GM19372 (cell line): ENCODE measurements around the gene MBOAT2.
A peak's percentile ranks its signal among the peaks of the same experiment; 100 is the strongest.

Experiments used
- ATAC-seq: cut with Tn5 transposase; IDR thresholded peaks from one replicate; pipeline ENCODE4 v1.9.1; 2021; ENCODE audit warnings: mild to moderate bottlenecking, low read depth, moderate library complexity; ENCODE audit not compliant: unreplicated experiment

The MBOAT2 gene

DNA sequence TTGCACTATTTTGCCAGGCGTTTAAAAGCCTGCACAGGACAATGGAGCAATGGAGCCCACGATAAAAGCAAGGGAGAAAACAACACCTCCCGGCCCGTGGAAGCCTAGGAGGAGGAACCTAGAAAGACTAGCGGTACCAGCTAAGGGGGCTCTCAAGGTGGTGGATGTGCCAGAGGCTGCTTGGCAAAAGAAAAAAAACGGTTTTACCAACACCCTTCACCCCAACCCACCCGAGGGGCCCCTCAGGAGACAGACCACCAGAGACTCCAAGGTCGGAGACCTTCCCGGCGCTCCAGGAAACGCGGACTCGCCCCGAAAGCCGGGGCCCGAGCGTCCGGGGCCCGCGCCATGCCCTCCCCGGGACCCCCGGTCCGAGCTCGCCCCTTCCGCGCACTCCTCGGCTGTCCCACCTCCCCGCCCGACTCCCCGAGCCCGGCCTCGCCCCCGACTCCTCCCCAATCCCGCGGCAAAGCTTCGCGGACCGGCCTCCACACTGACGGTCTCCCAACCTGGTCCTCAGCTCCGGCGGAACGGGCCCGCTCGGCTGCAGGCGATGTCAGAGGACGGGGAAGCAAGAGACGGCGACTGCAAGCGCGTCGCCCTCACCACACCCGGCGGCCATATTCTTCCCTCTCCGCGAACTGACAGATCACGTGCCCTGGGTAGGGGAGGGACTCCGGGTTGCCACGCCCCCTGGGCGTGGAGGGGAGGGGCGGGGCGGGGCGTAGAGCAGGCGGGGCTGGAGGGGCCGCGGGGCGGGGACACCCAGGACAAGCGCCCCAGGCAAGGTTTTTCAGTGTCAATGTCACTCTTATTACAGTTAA is 166.3 kb downstream of the MBOAT2 start, which contains the start of gene KIDINS220:
TSS of gene KIDINS220 (minus strand) at position 643 of the 824 bp plus-strand sequence. CDS start 10,520 bp downstream, outside the sequence.
- ATAC-seq = peak; percentile 85

DNA sequence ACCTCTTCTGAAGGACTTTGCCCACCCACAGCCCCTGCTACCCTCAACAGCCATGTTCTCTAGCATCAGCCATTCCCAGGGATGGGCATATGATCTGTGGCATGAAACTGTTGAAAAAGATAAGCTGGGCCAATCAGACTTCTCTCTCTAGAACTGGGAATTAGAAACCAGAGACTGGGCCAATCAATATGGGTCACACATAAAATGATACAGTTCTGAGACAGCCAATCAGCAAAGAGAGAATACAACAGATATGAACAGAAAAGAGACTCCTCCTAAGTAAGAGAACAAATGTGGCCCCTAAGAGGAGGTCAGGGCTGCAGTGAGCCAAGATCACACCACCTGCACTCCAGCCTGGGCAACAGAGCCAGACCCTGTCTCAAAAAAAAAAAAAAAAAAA is 168.2 kb downstream of the MBOAT2 start:
- no peak for ATAC-seq

DNA sequence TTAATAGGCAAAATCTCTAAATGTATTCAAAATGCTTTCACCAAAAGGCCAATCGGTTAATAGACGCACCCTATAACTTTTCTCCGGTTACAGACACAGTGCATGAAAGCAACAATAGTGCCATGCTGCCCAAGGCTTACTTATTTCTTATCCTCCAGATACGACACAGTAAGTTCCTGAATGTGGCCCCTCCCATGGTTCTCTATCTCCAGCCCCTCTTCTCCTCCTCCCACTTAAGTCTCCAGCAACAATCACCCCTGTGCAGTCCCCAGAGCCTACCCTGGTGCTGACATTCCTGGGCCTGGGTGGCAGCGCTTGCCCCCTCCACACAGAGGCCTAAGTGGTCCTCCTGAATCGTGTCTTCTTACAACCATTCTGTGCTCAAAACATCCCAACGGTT is 169.6 kb downstream of the MBOAT2 start:
- ATAC-seq = no peak

DNA sequence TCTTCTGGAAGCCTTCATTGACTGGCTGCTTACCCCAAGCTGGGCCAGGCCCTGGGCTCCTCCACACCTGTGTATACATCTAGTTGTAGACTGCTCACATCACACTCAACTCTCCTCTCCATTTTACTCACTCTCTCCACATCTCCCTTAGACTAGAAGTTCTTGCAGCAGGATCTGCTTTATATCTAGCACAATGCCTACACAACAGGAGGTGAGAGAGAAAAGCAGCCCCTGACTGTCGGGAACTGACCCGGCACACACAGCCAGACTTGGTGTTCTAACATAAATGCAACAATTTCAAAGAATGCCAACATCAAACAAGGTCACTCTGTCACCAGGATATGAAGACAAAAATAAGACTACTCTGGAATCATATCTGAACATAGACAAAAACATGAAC is 172.0 kb downstream of the MBOAT2 start:
- no peak for ATAC-seq

DNA sequence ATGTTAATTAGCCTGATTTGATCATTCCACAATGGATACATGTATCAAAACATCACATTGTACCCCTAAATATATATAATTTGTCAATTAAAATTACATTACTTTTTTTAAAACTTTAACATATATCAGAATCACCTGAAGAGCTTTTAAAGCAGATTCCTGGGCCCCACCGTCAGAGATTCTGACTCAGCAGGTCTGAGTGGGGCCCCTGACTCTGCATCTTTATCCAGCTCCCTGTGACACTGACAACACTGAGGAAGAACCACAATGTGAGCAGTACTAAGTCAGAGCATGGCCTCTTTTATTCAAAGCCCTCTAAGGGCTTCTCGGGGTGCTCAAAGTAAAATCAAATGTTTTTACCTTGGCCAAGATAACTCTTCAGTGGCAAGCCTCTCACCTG is 175.8 kb downstream of the MBOAT2 start:
- no peak for ATAC-seq

DNA sequence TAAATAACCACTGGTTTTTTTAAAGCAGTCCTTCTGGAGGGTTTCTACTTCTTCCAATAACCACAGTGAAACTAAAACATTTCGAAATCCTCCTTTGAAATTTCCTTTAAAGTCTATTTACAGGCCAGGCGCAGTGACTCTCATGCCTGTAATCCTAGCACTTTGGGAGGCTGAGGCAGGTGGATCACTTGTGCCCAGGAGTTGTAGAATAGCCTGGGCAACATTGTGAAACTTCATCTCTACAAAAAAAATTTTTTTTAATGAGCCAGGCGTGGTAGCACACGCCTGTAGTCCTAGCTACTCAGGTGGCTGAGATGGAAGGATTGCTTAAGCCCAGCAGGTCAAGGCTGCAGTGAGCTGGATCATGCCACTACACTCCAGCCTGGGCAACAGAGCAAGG is 181.3 kb downstream of the MBOAT2 start:
- ATAC-seq = no peak

DNA sequence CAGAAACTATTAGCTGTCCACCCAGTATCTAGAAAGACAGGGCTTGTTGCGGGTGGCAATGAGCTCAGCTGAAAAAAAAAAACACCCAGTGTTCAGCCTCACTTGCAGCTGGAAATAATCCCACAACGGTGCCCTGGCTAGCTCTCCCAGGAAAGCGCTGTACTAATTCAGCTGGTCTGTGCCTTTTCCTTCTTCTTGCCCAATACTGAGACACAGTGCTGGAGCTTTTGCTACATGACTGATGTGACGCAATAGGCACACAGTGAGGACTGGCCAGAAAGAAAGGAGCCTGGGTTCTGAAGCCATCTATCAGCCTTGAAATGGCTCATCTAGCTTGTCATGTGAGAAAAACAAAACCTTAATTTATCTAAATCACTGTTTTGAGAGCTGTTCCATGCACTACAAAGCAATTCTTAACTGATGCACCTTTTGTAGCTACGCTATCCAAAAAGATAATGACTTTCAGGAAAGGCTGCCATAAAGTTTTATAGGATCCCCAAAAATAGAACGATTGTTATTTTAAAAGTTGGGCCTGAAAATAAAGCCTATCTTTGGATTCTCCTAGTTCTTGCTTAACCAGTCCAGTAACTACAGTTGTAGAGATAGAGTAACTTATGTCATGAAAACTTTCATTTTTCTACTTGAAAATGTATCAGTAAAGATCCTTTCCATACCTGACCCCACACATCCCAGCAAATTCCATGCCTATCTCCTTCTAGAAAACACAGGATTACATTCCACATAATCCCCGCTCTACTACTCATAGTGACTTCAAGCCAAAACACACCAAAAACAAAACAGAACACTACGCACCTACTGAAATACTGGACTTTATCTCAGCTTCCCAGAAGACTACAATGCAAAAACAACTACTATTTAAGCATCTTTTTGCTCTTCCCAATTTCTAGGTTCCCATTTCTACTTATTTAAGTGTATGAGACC is 181.9 kb downstream of the MBOAT2 start:
- no peak for ATAC-seq

DNA sequence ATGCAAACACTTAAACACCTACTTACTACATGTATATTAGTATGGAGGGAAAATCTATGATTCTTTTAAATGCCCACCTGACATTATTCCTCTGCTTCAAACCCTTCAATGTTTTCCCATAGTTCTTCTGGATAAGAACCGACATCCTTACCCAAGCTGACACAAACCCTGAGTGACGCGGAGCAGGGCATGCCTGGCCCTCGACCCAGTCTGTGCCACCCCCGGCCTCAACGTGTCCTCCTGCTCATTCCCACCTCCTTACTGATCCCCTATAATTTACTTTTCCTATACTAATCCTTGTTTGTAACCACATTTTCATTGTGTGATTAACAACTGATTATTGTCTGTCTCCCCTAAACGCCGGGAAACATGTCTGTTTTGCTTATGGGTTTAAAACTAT is 183.5 kb downstream of the MBOAT2 start:
- no peak for ATAC-seq

DNA sequence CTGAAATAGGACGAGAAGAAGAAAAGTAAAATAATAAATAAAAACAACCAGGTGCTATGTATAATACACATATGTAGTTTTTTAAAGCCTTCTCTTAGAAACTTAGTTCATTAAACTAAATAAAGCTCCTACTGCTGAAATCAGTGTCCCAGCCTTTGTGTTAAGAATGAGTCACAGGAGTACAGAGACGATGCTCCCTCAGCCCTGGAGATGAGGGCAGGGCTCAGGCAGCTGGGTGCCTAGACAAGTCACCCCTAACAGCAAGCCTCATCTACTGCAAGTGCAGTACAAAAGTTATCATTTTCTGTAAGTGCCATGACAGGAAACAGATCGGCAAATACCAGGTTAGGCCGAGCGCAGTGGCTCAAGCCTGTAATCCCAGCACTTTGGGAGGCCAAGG is 184.3 kb downstream of the MBOAT2 start:
- ATAC-seq = no peak

DNA sequence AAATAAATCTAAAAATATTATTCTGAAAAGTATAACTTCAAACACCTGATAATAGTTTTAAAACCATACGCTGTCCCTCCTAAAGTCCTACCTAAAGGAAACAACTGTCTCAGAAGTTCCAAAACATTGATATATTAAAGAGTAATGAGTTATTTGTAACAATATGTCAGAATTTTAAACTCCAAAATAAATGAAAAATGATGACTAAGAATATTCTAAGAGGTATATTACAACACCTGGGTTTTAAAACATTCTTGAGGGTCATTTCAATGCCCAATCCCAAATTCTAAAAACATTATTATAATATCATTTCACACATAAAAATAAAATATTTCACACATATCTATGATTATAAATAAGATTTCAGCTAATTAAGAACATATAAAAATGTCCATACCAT is 186.3 kb downstream of the MBOAT2 start:
- no peak for ATAC-seq

DNA sequence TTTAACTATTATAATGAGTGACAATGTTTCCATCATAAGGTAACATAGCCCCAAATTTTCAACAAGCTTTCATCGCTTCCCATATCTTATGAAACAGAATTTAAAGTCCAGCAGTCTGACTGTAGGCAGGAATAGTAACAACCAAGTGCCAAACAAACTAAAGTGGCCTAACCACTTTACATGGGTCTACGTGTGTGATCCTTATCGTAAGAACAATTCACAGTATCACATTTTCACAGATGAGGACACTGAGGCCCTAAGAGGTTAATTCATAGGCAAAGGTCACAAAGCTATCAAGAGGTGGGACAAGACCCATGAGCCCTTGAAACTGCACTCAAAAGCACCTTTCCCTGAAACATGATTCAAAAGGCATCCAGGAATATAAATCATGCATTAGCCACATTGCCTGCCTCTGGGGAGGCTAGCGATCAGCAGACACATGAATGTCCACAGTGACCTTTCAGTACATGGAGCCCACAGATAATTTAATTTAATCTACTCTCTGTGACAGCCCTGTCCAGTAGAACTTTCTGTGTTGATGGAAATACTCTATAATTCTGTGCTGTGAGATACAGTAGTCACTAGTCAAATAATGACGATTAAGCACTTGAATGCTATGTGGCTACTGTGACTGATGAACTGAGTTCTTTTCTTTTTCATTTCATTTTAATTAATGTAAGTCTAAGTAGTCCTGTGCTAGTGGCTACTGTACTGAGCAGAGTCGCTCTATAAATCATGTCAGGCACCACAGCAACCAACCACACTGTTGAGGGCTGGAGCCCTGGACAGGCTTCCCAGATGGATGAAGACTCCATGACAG is 196.4 kb downstream of the MBOAT2 start:
- ATAC-seq = no peak

DNA sequence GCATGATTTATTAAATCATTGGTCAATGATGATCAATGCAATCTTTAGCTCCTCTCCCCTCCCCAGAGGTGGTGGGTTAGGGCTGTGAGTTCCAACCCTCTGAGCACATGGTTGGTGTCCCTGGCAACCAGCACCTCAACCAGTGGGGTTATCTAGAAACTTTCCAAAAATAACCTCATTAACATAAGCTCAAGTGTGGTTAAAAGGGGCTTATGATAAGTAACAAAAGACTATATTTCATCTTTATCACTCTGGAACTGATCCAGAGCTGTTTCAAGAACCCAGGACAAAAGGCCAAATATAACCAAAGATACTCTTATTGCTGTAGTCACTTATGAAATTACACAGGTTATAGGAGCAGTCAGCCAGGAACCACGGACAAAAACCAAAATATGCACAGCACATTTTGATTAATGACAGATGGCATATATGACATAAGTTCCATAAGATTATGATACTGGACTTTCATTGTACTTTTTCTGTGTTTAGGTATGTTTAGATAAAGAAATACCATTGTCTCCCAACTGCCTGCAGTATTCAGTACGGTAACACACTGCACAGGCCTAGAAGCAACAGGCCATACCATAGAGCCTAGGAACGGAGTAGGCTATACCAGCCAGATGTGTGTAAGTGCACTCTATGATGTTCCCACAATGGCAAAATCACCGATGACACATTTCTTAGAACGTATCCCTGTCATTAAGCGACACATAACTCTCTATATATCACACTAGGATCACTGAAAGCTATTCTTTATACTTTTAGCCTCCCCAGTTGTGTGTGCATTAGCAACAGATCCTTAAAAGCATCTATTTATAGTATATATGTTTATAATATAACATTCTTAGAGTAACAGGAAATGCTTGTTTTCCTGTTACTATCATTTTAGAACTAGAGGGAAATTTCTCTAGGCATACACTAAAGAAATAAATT is 197.9 kb downstream of the MBOAT2 start:
- ATAC-seq = no peak

DNA sequence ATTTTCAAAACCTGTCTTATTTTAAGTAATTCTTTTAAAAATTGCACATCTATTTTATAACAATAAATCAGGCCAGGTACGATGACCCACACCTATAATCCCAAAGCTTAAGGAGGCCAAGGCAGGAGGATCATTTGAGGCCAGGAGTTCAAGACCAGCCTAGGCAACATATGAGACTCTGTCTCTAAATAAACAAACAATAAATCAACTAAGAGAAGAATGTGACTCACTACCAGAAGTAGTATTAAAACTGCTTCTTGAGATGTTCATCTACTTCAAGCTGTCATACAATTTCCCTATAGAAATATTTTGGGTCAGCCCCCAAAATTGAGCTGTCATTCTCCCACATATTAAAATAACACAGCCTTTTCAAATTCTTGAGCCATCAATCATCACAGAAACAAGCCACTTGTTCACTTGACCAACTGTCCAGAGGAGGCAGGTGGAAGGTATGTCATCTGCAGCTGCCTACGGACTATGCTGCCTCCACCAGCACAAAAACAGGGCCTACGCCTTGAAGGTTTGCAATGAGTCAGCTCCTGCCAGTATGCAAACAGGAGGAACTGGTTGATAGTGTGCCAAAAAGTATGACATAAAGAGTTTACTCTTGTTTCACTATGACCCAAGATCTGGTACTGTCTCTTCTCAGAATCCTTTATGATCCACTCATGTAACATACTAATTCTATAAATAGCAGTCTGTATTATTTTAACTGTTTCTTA is 199.7 kb downstream of the MBOAT2 start:
- ATAC-seq = peak; percentile 89

DNA sequence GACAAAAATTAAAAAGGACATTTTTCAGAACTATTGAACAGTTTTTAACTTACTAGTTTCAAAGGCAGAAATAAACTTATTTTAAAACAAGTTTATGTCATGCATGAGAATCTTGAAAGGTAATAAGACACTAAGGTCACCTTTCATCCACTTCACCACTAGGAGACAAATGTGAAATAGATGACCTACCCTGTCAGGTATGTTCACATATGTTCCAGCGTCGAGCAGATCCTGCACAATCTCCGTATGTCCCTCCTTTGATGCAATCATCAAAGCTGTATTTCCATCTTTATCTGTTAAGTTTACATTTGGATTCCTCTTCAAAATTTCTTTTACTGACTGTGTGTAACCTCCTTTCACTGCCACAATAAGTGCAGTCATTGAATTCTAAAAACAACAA is 200.7 kb downstream of the MBOAT2 start:
- no peak for ATAC-seq
